ENCODE results near the gene PI4KA. TPM values are rescaled to one million over a fixed set of nuclear protein-coding genes. Genes with fewer than 3 reads are reported as not detected.
A peak's percentile ranks its signal among the peaks of the same experiment; 100 is the strongest.

PI4KA gene
- total and polyA plus RNA-seq, 2 of the 13 experiments (the other 11 are each of a cell fraction or from before 2014, with no cell fraction given), result 27.4 to 56.4 TPM

GRCh38 chr22:20786536-20786979 lies 72.1 kb downstream of the PI4KA start (continued):
- no peak for TF ChIP-seq TFAP4 (IDR thresholded peaks at IDR 0.05; ENCODE audit: borderline replicate concordance, low read depth)

GRCh38 chr22:20786048-20786447 lies 72.6 kb downstream of the PI4KA start:
- Histone ChIP-seq H2AFZ (ENCODE audit: low read length) (no peak overlapping the region), H3K27me3 (ENCODE audit: control insufficient read depth in 1 of 2, insufficient read depth in 2 of 2, low read length in 2 of 2) (no peaks in the 10 kb centered on the region), H3K4me3 (replicated peaks in 1 of 3; ENCODE audit: insufficient read depth in 1 of 3, low read depth in 2 of 3, low read length in 3 of 3) (no peak overlapping the region), H3K9me3 (ENCODE audit: low read length) (no peaks in the 10 kb centered on the region), H4K20me1 (ENCODE audit: insufficient read depth, low read length) (peaks cover 20% of the 10 kb centered on the region), H3K9ac (ENCODE audit: insufficient read depth, low read depth, low read length) (no peak overlapping the region), H3K4me1 (ENCODE audit: insufficient read depth, low read length) (peaks cover 68% of the 10 kb centered on the region), H3K4me2 (ENCODE audit: low read depth, low read length) (no peak overlapping the region), H3K36me3 (replicated peaks in 1 of 2; ENCODE audit: control insufficient read depth in 1 of 2, insufficient read depth in 2 of 2, low read length in 2 of 2) (peaks cover 36 to 79% of the 10 kb centered on the region in 2 experiments), H3K79me2 (ENCODE audit: insufficient read depth, low read length) (peaks cover 26% of the 10 kb centered on the region), H3K27ac (ENCODE audit: extremely low read length, insufficient read depth, low read length) (no peak overlapping the region)
- ChIA-PET POLR2A (interaction anchor here (11.1 kb wide), 1 partner anchor 10 kb away, joined by 172 read pairs; the partner anchor contains the start of gene SERPIND1), CTCF (ENCODE audit: low intra/inter-chr PET ratio, low total read pairs) (no interaction called here)
- intact Hi-C loops (cut with micrococcal nuclease; ENCODE audit: unreplicated experiment), result no loop called here
- FAIRE-seq (no peak), DNase-seq (ENCODE audit: low spot score) (no peak), ATAC-seq (no peak)
- in situ Hi-C loops (cut with HindIII; ENCODE audit: extremely low pct_ligation_motif_present, low pct_unique_long_range_greater_than_20kb), result no loop called here
- TF ChIP-seq ZFP90 (CRISPR knock-in tag; IDR thresholded peaks at IDR 0.05; ENCODE audit: borderline replicate concordance) (no peak), ZBTB7B (CRISPR knock-in tag; IDR thresholded peaks at IDR 0.05) (no peak), RBFOX2 (IDR thresholded peaks at IDR 0.05; ENCODE audit: low read depth, low read length) (peak; percentile 52; the same call in 1 of the 2 replicates), POLR2A (IDR thresholded peaks at IDR 0.05; ENCODE audit: insufficient read depth in 1 of 2, low read depth in 2 of 2, low read length in 2 of 2) (0 out of 4 replicates have a peak, but pooled peaks of 1 of the 2 experiments have one; percentile 27)
- 99% methylated on average over 5 of the region's 8 CpGs for WGBS (ENCODE audit: low lambda C conversion rate)
- BruUV-seq (replicated peaks), result no TSS peak

- Histone ChIP-seq H3K4me3 (replicated peaks in 1 of 3; ENCODE audit: insufficient read depth in 1 of 3, low read depth in 2 of 3, low read length in 3 of 3) (no peak overlapping the region), H3K9ac (ENCODE audit: insufficient read depth, low read depth, low read length) (no peak overlapping the region), H3K36me3 (replicated peaks in 1 of 2; ENCODE audit: control insufficient read depth in 1 of 2, insufficient read depth in 2 of 2, low read length in 2 of 2) (peaks cover 36 to 85% of the 10 kb centered on the region in 2 experiments), H3K4me2 (ENCODE audit: low read depth, low read length) (no peak overlapping the region), H3K27me3 (ENCODE audit: control insufficient read depth in 1 of 2, insufficient read depth in 2 of 2, low read length in 2 of 2) (no peaks in the 10 kb centered on the region), H3K9me3 (ENCODE audit: low read length) (no peaks in the 10 kb centered on the region), H3K27ac (ENCODE audit: extremely low read length, insufficient read depth, low read length) (no peak overlapping the region), H3K4me1 (ENCODE audit: insufficient read depth, low read length) (peaks cover 69% of the 10 kb centered on the region), H2AFZ (ENCODE audit: low read length) (no peak overlapping the region), H4K20me1 (ENCODE audit: insufficient read depth, low read length) (peaks cover 20% of the 10 kb centered on the region), H3K79me2 (ENCODE audit: insufficient read depth, low read length) (peaks cover 32% of the 10 kb centered on the region)
- no TSS peak for BruUV-seq (replicated peaks)
- in situ Hi-C loops (cut with HindIII; ENCODE audit: extremely low pct_ligation_motif_present, low pct_unique_long_range_greater_than_20kb) (no loop called here), intact Hi-C loops (cut with micrococcal nuclease; ENCODE audit: unreplicated experiment) (no loop called here)
- ChIA-PET POLR2A (interaction anchor here (11.1 kb wide), 1 partner anchor 10 kb away, joined by 172 read pairs; the partner anchor contains the start of gene SERPIND1), CTCF (ENCODE audit: low intra/inter-chr PET ratio, low total read pairs) (interaction anchor here (2.2 kb wide), 1 partner anchor 27 kb away, joined by 18 read pairs; no protein-coding TSS in a partner anchor)
- no peak for ATAC-seq
- 93% methylated on average over 3 of the region's 3 CpGs for WGBS (ENCODE audit: low lambda C conversion rate)
- no peak for FAIRE-seq
- DNase-seq (ENCODE audit: low spot score), result no peak
- no peak for TF ChIP-seq YEATS2 (CRISPR knock-in tag; IDR thresholded peaks at IDR 0.05; ENCODE audit: borderline replicate concordance)
- TF ChIP-seq ZNF235 (CRISPR knock-in tag; IDR thresholded peaks at IDR 0.05; ENCODE audit: borderline replicate concordance), result no peak
- TF ChIP-seq NFIB (CRISPR knock-in tag; IDR thresholded peaks at IDR 0.05; ENCODE audit: borderline replicate concordance), result no peak
- TF ChIP-seq PRDM15 (CRISPR knock-in tag; IDR thresholded peaks at IDR 0.05), result no peak
- TF ChIP-seq DDIT3 (CRISPR knock-in tag; IDR thresholded peaks at IDR 0.05), result no peak
- TF ChIP-seq ZNF761 (CRISPR knock-in tag; conservative IDR thresholded peaks at IDR 0.05), result no peak
- no peak for TF ChIP-seq POLR2G (IDR thresholded peaks at IDR 0.05; ENCODE audit: low read depth, low read length)
- no peak for TF ChIP-seq ARNT (IDR thresholded peaks at IDR 0.05)
These were observed 73.2 kb downstream of the PI4KA start for GRCh38 chr22:20785415-20785814.

All from HepG2 (cell line).